HCEC 1CT (cell line): ENCODE data around the gene CCL8.

Source experiments
- DNase-seq: peaks from one replicate; pipeline ENCODE4 v3.0.0-alpha.2; 2017

CCL8 gene

GRCh38 chr17:34368196-34368945 lies 49.1 kb downstream of the CCL8 start:
- DNase-seq: no peak

GRCh38 chr17:34368946-34369500 lies 49.8 kb downstream of the CCL8 start:
- no peak for DNase-seq

- DNase-seq: no peak
Observed at GRCh38 chr17:34369571-34369970, 50.3 kb downstream of the CCL8 start.

- DNase-seq: no peak
Observed at GRCh38 chr17:34370376-34370996, 51.3 kb downstream of the CCL8 start.

GRCh38 chr17:34370997-34371395 lies 51.8 kb downstream of the CCL8 start:
- DNase-seq: no peak
